GM19025 (cell line): Measurements from ENCODE around the gene ACOT11.

Experiments used
- ATAC-seq: cut with Tn5 transposase; IDR thresholded peaks from one replicate; pipeline ENCODE4 v1.9.1; 2021; ENCODE audit warnings: mild to moderate bottlenecking, low read depth, moderate library complexity; ENCODE audit not compliant: unreplicated experiment

The ACOT11 gene

GRCh38 chr1:54559771-54560231, 11.8 kb downstream of the ACOT11 start:
- no peak for ATAC-seq

DNA sequence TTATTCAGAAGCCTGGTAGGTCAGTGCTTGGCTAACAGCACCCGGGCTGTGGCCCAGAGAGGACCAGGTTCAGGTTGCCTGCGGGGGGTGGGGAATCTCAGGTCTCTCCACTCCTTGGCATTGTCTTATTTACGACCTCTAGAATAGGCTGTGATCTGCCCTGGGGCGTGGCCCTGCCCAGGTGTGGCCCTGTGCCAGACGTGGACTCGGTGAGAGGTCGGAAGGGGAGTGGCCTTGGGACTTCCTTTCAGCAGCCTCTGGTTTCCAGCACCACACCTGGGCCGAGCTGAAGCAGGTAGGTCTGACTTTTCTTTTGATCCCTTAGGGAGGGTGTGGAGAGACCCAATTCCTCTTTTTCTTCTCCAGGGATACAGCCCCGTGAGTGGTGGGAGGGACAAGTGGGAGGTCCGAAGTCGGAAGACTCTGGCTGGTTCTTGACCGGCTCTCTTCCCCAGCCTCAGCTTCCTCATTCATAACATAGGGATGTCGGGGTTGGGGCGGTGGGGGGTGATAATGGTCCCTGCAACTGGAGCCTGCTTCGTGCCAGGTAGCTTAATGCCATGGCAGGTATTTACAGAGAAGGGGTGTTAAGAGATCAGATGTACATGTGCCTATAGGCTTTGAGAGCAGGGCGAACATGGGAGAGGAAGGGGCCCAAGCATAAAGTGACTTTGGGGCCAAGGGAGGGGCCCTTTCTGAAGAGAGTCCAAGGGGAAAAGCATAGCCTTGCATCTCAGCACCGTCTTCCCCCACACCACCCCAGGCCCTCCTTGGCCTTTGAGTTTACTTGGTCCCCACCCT, 16.5 kb downstream of the ACOT11 start:
- ATAC-seq = no peak

- ATAC-seq = no peak
Observed at GRCh38 chr1:54565113-54565501, 17.1 kb downstream of the ACOT11 start.

DNA sequence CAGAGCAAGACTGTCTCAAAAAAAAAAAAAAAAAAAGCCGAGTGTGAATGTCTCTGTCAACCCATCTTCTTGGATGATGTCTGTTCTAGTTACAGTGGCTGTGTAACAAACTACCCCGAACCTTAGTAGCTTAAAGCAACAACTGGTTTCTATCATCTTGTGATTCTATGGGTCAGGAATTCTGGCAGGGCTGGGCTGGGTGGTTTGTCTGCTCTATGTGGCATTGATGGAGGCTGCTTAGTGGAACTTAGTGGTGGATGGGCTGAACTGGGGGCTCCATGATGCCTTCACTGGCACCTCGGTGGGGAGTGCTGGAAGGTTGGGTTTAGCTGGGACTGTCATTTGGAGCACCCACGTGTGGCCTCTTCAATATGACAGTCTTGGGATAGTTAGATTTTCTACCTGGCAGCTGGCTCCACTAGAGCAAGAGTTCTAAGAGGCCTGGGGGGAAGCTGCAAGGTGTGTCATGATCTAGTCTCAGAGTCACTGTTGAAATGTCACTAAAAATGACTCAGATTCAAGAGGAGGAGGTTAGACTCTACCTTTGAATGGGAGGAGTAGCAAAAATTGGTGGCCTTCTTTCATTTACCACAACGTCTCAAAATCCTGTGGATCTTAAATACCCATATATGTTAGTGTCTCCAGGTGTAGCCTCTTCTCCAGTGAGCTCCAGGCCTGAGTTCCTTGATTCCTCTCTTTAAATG, 18.6 kb downstream of the ACOT11 start:
- ATAC-seq = no peak

- ATAC-seq = no peak
Observed at GRCh38 chr1:54567961-54568360, 19.9 kb downstream of the ACOT11 start.

- ATAC-seq = no peak
Observed at GRCh38 chr1:54569339-54569738, 21.3 kb downstream of the ACOT11 start.

DNA sequence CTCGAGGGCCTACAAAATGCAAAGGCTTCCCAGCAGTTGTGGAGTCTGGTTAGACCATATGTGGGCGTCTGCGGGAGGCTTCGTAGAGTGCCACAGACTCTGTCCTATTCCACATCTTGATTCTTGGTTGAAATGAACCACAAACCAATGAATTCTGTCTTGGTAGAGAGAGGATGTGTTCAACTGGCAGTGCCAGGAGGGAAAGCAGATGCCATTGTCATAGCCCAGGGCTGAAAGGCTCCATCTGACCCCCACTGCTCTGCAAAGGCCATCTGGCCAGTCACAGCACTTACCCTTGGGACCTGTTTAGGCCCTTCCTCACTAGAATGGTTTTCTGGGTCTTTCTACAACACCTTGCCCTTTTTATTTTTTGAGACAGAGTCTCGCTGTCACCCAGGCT, 22.1 kb downstream of the ACOT11 start:
- no peak for ATAC-seq

DNA sequence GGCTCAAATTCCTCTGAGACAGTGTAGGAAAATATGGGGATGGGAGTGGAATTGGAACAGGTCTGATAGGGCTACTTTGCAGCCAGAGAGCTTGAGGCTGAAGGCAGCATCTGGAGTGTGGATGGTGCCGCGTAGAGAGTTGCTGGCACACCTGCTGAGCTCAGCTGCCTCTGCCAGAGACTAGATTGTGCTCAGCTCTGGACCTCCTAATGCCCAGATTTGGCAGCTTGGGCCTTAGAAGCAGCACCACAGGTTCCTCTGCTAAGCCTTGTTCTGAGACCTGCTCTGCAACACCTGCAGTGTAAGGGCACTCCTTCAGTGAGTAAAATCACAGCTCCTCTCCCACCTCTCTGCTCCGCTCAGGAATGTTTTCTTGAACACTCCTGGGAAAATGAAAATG, 23.3 kb downstream of the ACOT11 start:
- ATAC-seq = no peak

GRCh38 chr1:54571803-54572541, 23.9 kb downstream of the ACOT11 start:
- ATAC-seq = no peak

GRCh38 chr1:54572542-54572850, 24.5 kb downstream of the ACOT11 start:
- ATAC-seq = no peak

DNA sequence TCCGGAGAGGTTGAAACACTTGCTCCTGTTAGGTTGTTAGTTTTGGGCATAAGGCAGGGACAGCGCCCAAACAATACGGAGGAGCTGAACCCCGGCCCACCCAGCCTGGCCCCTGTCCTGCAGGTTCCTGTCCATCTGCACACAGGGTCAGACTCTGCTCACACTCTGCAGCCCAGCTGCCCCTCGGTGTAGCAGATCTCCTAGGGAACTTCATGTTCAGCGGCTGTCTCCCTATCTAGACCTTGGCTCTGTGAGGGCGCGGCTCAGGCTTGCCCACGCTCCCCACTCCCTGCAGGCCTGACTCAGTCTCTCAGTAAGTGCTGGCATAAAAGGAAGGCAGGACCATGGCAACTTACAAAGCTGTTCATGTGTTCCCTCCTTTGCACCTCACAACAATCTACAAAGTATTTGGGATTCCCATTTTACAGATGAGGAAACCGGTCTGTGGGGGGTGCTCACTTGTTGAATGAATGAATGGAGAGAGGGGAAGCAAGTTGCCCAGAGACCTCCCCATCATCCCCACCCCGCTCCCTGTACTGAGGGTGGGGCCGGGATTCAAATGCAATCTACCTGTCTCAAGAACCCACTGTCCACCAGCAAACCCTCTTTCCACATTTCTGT, 26.2 kb downstream of the ACOT11 start:
- ATAC-seq = no peak

- ATAC-seq = no peak
Observed at GRCh38 chr1:54575161-54575560, 27.1 kb downstream of the ACOT11 start.

- no peak for ATAC-seq
Observed at GRCh38 chr1:54575605-54576290, 27.7 kb downstream of the ACOT11 start.

- no peak for ATAC-seq
Observed at GRCh38 chr1:54577612-54578011, 29.6 kb downstream of the ACOT11 start.

- ATAC-seq = no peak
Observed at GRCh38 chr1:54579337-54579781, 31.3 kb downstream of the ACOT11 start.

- no peak for ATAC-seq
Observed at GRCh38 chr1:54580856-54581550, 33.0 kb downstream of the ACOT11 start.

DNA sequence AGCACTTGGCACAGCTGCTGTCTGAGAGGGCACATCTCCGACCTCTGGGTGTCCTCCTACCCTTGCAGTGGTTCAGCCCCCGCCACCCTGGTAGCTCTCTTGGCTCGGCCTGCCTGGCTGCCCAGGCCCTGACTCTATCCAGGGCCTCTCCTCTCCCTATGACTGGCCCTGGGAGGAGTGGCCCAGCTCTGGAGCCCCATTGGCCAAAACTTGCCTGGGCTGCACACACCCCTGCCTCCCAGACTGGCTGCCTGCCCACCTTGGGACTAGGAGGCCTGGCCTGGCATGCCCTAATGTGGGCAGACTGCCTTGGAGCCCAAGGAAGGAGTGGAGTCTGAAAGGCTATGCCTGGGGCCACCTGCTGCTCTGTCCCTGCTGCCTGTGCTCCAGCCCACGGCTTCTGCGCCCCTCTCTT, 33.6 kb downstream of the ACOT11 start:
- no peak for ATAC-seq

DNA sequence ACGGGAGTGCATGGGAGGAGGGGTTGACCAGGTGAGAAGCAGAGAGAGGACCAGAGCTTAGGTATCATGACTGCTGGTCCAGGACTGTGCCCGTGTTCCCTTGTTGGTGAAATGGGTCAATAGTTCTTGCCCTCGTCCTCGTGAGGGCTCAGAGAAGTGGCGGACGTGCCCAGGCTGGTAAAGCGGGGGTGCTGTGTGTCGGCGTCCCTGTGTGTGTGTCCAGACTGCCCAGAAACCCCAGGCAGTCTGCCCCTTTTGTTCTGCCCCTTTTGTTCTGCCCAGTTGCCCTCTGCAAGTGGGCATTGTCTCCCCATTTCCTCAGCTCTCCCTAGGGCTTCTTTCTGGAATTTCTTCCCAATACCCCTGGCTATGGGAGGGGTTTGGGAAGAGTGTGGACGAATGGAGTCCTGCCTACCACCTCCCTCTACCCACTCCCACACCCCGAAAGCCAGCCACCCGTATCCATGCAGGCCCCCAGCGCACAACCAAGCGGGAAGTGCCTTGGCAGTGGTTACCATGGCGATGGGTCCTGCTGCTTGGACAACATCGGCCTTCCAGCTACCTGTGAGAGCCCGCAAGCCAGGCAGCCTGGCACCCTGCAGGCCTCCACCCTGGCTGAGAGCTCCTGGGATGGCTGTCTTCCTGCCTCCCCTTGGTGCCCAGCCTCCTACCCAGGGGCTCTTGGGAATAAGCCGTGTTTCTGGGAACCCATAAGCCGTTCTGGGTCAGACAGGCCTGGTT, 34.7 kb downstream of the ACOT11 start:
- no peak for ATAC-seq

- no peak for ATAC-seq
Observed at GRCh38 chr1:54583307-54583686, 35.3 kb downstream of the ACOT11 start.
